Activated B cell treated with CpG ODN at 0.5 μM for 24 hours (primary cell): ENCODE data around the gene MYO18B. TPM values are rescaled to one million over a fixed set of nuclear protein-coding genes. Genes with fewer than 3 reads are reported as not detected.

Experiments
- ATAC-seq: fragments of 200-7000 bp; cut with Tn5 transposase; one replicate; pipeline ENCODE4 v1.10.0; 2021; ENCODE audit warnings: low read depth, mild to moderate bottlenecking, moderate library complexity
- CTCF ChIA-PET: fragments of 350-600 bp; sonication (Branson Sonifier 250); formaldehyde crosslinking; loops from one replicate; lab custom pipeline; 2021; ENCODE audit warnings: antibody characterized with exemption; lab: Charles Lee
- POLR2A ChIA-PET: fragments of 350-600 bp; sonication (Branson Sonifier 250); formaldehyde crosslinking; loops from one replicate; lab custom pipeline; 2021; ENCODE audit warnings: antibody characterized with exemption; lab: Charles Lee
- DNase-seq: peaks from one replicate; pipeline ENCODE4 v3.0.0; 2022
- H3K27ac Mint-ChIP-seq: one replicate; pipeline ENCODE4 v1.8.0; 2020; ENCODE audit warnings: mixed read lengths
- H3K27me3 Mint-ChIP-seq: one replicate; pipeline ENCODE4 v1.8.0; 2021; ENCODE audit warnings: mixed read lengths
- H3K36me3 Mint-ChIP-seq: one replicate; pipeline ENCODE4 v1.8.0; 2021; ENCODE audit warnings: low read depth, mixed read lengths
- H3K4me1 Mint-ChIP-seq: one replicate; pipeline ENCODE4 v1.8.0; 2021; ENCODE audit warnings: mixed read lengths
- H3K4me3 Mint-ChIP-seq: one replicate; pipeline ENCODE4 v1.8.0; 2020; ENCODE audit warnings: mild to moderate bottlenecking, mixed read lengths
- H3K9me3 Mint-ChIP-seq: one replicate; pipeline ENCODE4 v1.8.0; 2020; ENCODE audit warnings: mixed read lengths
- intact Hi-C: fragments of 100-400 bp; cut with micrococcal nuclease; formaldehyde crosslinking; loops from one replicate; pipeline ENCODE4 v1.15.1; 2024
- total RNA-seq: library from RNA; stranded (reverse); gene quantifications from 2 replicates; pipeline ENCODE4 v1.2.3, GENCODE V29; 2022
- TF ChIP-seq, protein P1 (sequence below): fragments of 200-600 bp; IDR thresholded peaks from one replicate; pipeline ENCODE4 v1.8.0; 2022; ENCODE audit warnings: antibody characterized with exemption, mild to moderate bottlenecking

Gene MYO18B
- total RNA-seq, 1 donor from 2014 or later, result 0.27 TPM

- no peak for ATAC-seq
- Mint-ChIP-seq H3K27me3 (peaks cover 39% of the 10 kb centered on the region), H3K27ac (no peak overlapping the region), H3K9me3 (peaks cover 4% of the 10 kb centered on the region), H3K4me3 (no peak overlapping the region), H3K36me3 (no peaks in the 10 kb centered on the region), H3K4me1 (no peaks in the 10 kb centered on the region)
- no peak for DNase-seq
- intact Hi-C loops, result no loop called here
- TF ChIP-seq, protein P1, sequence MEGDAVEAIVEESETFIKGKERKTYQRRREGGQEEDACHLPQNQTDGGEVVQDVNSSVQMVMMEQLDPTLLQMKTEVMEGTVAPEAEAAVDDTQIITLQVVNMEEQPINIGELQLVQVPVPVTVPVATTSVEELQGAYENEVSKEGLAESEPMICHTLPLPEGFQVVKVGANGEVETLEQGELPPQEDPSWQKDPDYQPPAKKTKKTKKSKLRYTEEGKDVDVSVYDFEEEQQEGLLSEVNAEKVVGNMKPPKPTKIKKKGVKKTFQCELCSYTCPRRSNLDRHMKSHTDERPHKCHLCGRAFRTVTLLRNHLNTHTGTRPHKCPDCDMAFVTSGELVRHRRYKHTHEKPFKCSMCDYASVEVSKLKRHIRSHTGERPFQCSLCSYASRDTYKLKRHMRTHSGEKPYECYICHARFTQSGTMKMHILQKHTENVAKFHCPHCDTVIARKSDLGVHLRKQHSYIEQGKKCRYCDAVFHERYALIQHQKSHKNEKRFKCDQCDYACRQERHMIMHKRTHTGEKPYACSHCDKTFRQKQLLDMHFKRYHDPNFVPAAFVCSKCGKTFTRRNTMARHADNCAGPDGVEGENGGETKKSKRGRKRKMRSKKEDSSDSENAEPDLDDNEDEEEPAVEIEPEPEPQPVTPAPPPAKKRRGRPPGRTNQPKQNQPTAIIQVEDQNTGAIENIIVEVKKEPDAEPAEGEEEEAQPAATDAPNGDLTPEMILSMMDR, result no peak
- POLR2A ChIA-PET, result no interaction called here
- CTCF ChIA-PET, result no interaction called here
Observed at GRCh38 chr22:25922141-25922540, 180.2 kb downstream of the MYO18B start.

GRCh38 chr22:25923914-25924313 lies 181.9 kb downstream of the MYO18B start:
- intact Hi-C loops, result no loop called here
- ChIA-PET POLR2A (no interaction called here), CTCF (no interaction called here)
- Mint-ChIP-seq H3K36me3 (no peaks in the 10 kb centered on the region), H3K4me1 (no peaks in the 10 kb centered on the region), H3K27ac (no peak overlapping the region), H3K27me3 (peaks cover 35% of the 10 kb centered on the region), H3K9me3 (peaks cover 7% of the 10 kb centered on the region), H3K4me3 (no peak overlapping the region)
- DNase-seq (no peak), ATAC-seq (no peak)
- TF ChIP-seq, protein P1, result no peak

DNA sequence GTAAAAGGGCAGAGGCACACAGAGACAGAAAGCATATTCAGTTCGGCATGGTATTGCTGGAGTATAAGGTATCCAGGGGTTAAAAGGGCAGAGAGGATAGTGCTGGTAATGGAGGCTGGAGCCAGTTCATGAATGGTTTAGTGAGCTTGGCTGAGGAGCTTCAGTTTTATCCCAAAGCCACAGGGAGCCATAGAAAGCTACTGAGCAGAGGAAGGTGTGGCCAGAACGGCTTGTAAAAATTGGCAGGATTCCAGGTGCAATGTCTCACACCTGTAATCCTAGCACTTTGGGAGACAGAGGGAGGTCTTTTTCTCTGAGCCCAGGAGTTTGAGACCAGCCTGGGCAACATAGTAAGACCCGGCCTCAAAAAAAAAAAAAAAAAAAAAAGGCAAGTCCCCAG lies 186.1 kb downstream of the MYO18B start:
- POLR2A ChIA-PET, result interaction anchor here (0.7 kb wide), 1 partner anchor 51 kb away, joined by 9 read pairs; no protein-coding TSS in a partner anchor

DNA sequence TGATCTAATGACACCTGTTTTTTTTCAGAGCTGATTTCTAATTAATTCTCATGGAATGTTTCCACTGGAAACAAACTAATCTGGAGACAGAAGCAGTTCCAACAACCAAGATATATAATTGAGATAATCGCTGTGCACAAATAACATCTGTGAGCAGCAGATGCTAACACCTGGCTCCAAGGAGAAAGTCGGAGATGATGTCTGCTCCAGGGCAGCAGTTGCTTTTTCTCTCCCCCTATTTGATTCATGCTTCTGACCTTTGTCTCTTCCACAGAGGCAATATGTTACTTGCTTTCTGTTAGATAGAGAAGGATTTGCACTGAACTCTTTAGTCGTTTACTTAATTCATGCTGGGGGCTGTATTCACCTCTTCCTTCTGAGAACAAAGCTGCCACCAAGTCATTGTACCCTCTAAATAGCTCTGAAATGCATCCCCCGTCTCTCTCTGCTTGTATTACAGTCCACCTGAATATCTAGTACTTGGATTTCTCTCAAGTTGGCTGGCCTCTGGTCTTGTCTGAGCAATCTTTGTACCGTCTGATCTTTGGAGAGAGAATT lies 187.4 kb downstream of the MYO18B start:
- peaks cover 15% of the 10 kb centered on the region for H3K27me3 Mint-ChIP-seq
- H3K9me3 Mint-ChIP-seq, result peaks cover 11% of the 10 kb centered on the region
- ChIA-PET CTCF (no interaction called here), POLR2A (no interaction called here)
- DNase-seq (no peak), ATAC-seq (no peak)
- H3K27ac Mint-ChIP-seq, result no peak overlapping the region
- TF ChIP-seq, protein P1, result no peak
- no peaks in the 10 kb centered on the region for H3K4me1 Mint-ChIP-seq
- intact Hi-C loops, result no loop called here
- H3K4me3 Mint-ChIP-seq, result no peak overlapping the region
- no peaks in the 10 kb centered on the region for H3K36me3 Mint-ChIP-seq

More for the DNA sequence above, 186.1 kb downstream of the MYO18B start:
- intact Hi-C loops, result no loop called here
- Mint-ChIP-seq H3K9me3 (peaks cover 7% of the 10 kb centered on the region), H3K4me1 (no peaks in the 10 kb centered on the region), H3K27me3 (peaks cover 22% of the 10 kb centered on the region), H3K36me3 (no peaks in the 10 kb centered on the region), H3K4me3 (no peak overlapping the region), H3K27ac (no peak overlapping the region)
- ATAC-seq (no peak), DNase-seq (no peak)
- TF ChIP-seq, protein P1, result no peak
- CTCF ChIA-PET, result no interaction called here

DNA sequence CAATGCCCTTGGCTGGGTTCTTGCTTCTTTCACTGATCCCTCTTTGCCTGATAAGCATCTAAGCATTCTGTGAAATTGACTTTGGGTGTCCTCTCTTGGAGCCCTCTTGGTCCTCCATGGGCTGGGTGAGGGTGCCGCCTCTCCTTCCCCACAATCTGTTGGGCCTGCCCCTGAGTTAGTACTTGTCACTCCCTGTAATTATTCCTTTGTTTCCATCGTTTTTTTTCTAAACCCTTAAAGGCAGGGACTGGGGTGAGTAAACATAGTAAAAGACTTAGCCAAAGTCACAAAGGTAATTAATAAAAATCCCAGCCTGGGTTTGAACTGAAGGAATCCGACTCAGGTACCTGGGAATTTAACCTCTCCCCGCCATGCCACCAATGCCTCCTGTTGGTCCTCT lies 188.1 kb downstream of the MYO18B start:
- no peak for ATAC-seq
- H3K4me3 Mint-ChIP-seq, result no peak overlapping the region
- no peak for DNase-seq
- no peaks in the 10 kb centered on the region for H3K36me3 Mint-ChIP-seq
- CTCF ChIA-PET, result no interaction called here
- POLR2A ChIA-PET, result no interaction called here
- TF ChIP-seq, protein P1, result no peak
- H3K27me3 Mint-ChIP-seq, result peaks cover 12% of the 10 kb centered on the region
- H3K27ac Mint-ChIP-seq, result no peak overlapping the region
- H3K4me1 Mint-ChIP-seq, result no peaks in the 10 kb centered on the region
- peaks cover 11% of the 10 kb centered on the region for H3K9me3 Mint-ChIP-seq
- intact Hi-C loops, result no loop called here
